GM12892 (cell line): Measurements from ENCODE around the gene SNX9.
A peak's percentile ranks its signal among the peaks of the same experiment; 100 is the strongest.

Source experiments
- DNase-seq: peaks from one replicate; pipeline ENCODE4 v3.0.0; 2011; ENCODE audit not compliant: insufficient read length
- FAIRE-seq: peaks from 2 replicates; lab custom pipeline; 2011; peaks lifted over from hg19 to GRCh38; lab: Jason Lieb, UNC
- POLR2A ChIP-seq: IDR thresholded peaks from 2 replicates; pipeline ENCODE4 v1.6.1; 2011; ENCODE audit warnings: low read depth, low read length, control low read depth
- POLR2AphosphoS5 ChIP-seq: IDR thresholded peaks from 2 replicates; pipeline ENCODE4 v1.6.1; 2011; ENCODE audit warnings: low read depth, low read length, control low read depth
- TAF1 ChIP-seq: IDR thresholded peaks from 2 replicates; pipeline ENCODE4 v1.6.1; 2011; ENCODE audit warnings: low read depth, mild to moderate bottlenecking, control low read depth, low read length, borderline replicate concordance

Gene SNX9

GRCh38 chr6:157904999-157905398, 82.0 kb downstream of the SNX9 start:
- DNase-seq, result no peak
- no peak for FAIRE-seq
- TF ChIP-seq POLR2A (no peak), POLR2AphosphoS5 (no peak), TAF1 (no peak)

DNA sequence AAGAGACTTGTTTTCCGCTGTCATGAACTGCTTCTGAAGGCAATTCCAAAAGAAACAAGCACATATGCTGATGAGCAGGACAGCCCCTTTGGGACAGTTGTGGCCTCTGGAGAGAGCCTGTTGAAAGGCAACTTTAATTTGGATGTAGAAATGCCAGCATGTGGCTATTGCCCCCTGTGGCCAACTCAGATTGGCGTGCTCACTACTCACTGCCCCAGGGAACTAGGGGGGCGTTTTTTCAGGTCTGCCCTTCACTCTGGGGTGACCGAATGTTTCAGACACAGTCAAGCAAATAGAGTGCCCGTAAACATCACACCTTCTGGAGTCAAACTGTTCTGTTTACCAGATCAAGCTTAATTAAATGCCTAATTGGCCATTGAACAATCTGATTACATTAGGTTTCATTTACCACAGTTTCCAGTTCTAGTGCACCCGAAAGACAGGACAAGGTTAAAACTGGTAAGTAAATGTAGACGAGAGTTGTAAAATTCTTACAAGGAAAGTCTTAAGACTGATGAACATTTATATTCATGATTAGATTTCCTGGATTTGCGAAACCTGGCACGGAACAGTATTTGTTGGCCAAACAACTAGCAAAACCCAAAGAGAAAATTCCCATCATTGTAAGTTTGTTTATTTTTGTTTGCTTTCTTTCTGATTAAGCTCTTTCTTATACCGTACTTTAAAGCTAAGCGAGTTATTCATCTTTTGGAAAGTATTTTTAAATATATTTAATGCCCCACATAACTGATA, 82.7 kb downstream of the SNX9 start:
- no peak for TF ChIP-seq POLR2AphosphoS5
- TF ChIP-seq TAF1, result no peak
- TF ChIP-seq POLR2A, result no peak
- no peak for FAIRE-seq

GRCh38 chr6:157906537-157907061, 83.6 kb downstream of the SNX9 start:
- TF ChIP-seq POLR2AphosphoS5, result no peak
- DNase-seq (no peak), FAIRE-seq (no peak)

More for the DNA sequence above, 82.7 kb downstream of the SNX9 start:
- DNase-seq, result no peak

DNA sequence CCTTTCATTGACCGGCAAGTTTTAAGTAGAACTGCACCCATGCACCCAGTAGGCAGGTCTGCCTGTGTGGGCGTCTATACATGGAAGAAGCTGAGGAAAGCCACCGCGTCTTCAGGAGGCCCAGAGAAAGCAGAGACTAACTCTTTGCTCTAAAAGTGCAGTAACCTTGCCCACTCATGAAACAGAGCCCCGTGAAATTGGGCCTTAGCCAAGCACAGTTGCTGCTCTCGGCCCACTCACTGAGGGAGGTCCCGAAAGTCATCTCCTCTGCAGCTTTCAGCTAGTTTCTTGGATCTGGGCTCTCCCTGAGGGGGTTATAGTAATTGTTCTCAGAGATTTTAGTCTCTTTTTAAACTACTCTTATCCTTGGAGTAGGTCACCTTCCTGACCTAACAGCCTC, 84.6 kb downstream of the SNX9 start:
- no peak for TF ChIP-seq TAF1
- TF ChIP-seq POLR2A, result no peak
- TF ChIP-seq POLR2AphosphoS5, result no peak
- FAIRE-seq (no peak), DNase-seq (no peak)

- FAIRE-seq (peak; percentile 92), DNase-seq (no peak)
- TF ChIP-seq TAF1 (no peak), POLR2AphosphoS5 (no peak), POLR2A (no peak)
These were observed 85.6 kb downstream of the SNX9 start for GRCh38 chr6:157908369-157909281.

GRCh38 chr6:157909282-157909664, 86.2 kb downstream of the SNX9 start:
- no peak for TF ChIP-seq TAF1
- no peak for TF ChIP-seq POLR2AphosphoS5
- no peak for TF ChIP-seq POLR2A
- DNase-seq (peak; percentile 8), FAIRE-seq (no peak)

DNA sequence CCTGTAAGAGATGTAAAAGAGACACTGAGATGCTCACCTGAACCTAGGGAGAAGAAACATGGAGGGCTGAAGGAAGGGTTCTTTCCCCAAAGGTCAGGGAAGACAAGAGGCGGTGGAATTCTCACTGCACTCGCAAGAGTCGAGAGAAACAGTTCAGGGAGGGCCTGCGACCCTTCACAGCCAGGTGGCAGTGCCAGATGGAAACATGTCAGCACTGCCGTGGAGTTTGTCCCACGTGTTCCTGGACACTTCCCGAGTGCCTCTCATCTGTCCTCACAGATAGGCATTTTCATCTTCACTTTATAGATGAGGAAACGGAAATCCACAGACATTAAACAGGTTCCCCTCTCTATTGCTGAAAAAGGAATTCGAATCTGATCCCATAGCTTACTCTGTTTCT, 88.2 kb downstream of the SNX9 start:
- no peak for FAIRE-seq
- no peak for DNase-seq
- TF ChIP-seq POLR2A, result no peak
- no peak for TF ChIP-seq TAF1
- TF ChIP-seq POLR2AphosphoS5, result no peak

DNA sequence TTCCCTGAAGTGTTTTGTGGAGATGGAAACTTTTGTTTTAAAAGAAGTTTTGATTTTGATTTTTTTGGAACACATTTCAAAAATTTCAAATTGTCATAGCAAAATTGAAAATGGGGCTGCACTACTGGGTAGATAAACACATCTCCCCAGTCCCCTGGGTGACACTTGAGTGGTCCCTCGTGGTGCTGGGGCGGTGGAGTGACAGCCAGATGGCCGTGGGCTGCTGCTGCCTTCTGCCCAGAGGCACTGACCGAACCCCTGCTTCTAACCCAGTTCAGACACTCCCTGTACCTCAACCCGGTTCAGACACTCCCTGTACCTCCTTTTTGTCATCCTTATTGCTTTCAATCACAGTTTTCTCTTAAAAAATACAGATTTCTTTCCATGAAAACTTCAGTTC, 88.7 kb downstream of the SNX9 start:
- TF ChIP-seq POLR2AphosphoS5 (no peak), TAF1 (no peak), POLR2A (no peak)
- DNase-seq (no peak), FAIRE-seq (no peak)

GRCh38 chr6:157912326-157912725, 89.3 kb downstream of the SNX9 start:
- TF ChIP-seq TAF1, result no peak
- no peak for TF ChIP-seq POLR2AphosphoS5
- no peak for TF ChIP-seq POLR2A
- no peak for DNase-seq

DNA sequence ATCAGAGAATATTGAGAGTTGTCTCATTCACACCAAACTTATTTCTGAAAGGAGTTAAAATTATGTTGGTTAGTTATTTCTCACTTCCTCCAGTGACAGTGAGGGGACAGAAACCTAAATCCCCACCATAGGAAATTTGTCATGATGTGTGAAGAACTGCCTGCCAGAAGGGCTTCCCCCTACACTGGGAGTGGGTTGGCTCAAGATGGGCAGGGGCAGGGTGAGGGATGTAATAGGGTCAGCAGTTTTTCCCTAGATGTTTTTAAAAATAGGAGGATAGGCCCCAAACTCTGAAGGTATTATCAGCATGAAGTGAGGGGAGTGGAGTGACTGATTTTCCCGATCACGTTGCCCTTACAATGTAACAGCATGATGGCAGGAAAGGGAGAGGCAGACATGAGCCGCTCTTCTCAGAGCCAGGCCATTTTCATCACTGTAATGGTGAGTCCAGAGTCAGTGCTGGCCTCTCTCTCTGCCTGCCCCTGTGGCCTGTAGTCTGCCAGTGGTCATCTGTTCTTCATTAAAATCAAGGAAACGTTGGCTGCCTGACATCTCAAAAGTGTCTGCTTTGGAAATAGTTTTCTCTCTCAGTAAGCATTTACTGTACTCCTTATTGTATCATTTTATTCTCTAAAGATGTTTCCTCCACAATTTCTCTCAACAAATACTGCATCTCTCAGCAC, 98.8 kb downstream of the SNX9 start:
- FAIRE-seq (peak; percentile 61), DNase-seq (no peak)
- TF ChIP-seq POLR2AphosphoS5 (no peak), POLR2A (no peak), TAF1 (no peak)

More at GRCh38 chr6:157912326-157912725, 89.3 kb downstream of the SNX9 start:
- FAIRE-seq, result no peak

DNA sequence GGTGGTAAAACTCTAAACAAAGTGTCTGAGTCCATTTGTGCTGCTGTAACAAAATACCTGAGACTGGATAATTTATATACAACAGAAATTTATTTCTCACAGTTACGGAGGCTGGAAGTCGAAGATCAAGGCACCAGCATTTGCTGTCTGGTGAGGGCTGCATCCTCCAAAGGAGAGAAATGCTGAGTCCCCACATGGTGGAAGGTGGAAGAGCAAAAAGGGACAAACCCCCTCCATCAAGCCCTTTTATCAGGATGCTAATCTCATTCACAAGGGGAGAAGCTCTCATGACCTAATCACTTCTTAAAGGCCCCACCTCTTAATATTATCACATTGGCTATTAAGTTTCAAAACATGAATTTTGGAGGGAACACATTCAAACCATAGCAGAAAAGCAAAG, 102.7 kb downstream of the SNX9 start:
- no peak for TF ChIP-seq POLR2A
- no peak for TF ChIP-seq TAF1
- TF ChIP-seq POLR2AphosphoS5, result no peak
- no peak for DNase-seq
- no peak for FAIRE-seq
